LNCaP clone FGC (cell line): ENCODE results near the gene MIP.
"Not testable (repeated sequence)": the region's sequence is repeated elsewhere in the genome, so short reads cannot be mapped to it uniquely, and the experiment has no call there.

Experiments used
- DNase-seq: peaks from one replicate; pipeline ENCODE4 v3.0.0-alpha.2; 2011; ENCODE audit warnings: low read depth
- H3K4me3 ChIP-seq: 2 replicates; pipeline ENCODE4 v1.5.1; 2011; ENCODE audit warnings: mild to moderate bottlenecking, low read depth, low read length, control low read depth
- CTCF ChIP-seq: IDR thresholded peaks from 2 replicates; pipeline ENCODE4 v1.5.1; 2012; ENCODE audit warnings: mild to moderate bottlenecking; ENCODE audit not compliant: control insufficient read depth, insufficient read depth; ENCODE audit errors: extremely low read depth

The MIP gene

DNA sequence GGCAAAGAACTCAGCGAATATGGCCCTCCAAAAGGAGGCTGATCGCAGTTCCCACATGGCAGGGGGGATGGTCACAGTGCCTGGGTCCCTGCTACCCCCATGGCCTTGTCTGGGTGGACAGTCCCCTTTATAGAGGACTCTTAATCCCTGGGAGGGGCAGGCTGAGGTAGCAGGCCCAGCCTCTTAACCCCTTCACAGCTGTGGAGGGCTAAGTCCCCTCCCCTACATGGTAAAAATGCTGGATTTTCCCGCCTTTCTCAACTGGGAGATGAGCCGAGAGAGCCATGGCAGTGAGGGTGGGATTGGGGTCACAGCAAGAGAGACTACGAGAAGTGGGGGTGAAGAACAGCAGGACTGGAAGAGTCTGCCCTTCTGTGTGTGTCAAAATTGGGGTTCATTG is at the start of gene MIP:
MIP (minus strand) TSS at position 101 of the 400 bp plus-strand sequence; CDS start at position 57, 44 bp downstream.
- DNase-seq, result no peak
- H3K4me3 ChIP-seq, result no peak within 1 kb of the TSS
- TF ChIP-seq CTCF, result no peak

- H3K4me3 ChIP-seq, DNase-seq: not testable (repeated sequence)
Observed at GRCh38 chr12:56499879-56500278, 45.4 kb upstream of the MIP start.

DNA sequence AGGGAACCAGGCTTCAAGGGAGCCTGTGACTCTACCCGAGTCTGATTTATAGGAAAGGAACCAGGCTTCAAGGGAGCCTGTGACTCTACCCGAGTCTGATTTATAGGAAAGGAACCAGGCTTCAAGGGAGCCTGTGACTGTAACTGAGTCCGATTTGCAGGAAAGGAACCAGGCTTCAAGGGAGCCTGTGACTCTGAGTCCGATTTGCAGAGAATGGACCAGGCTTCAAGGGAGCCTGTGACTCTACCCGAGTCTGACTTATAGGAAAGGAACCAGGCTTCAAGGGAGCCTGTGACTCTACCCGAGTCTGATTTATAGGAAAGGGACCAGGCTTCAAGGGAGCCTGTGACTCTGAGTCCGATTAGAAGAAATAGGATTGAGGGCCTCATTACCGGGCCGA is 45.0 kb upstream of the MIP start:
- DNase-seq, H3K4me3 ChIP-seq: not testable (repeated sequence)

GRCh38 chr12:56498126-56498902 is 43.9 kb upstream of the MIP start:
- not testable (repeated sequence) for DNase-seq

DNA sequence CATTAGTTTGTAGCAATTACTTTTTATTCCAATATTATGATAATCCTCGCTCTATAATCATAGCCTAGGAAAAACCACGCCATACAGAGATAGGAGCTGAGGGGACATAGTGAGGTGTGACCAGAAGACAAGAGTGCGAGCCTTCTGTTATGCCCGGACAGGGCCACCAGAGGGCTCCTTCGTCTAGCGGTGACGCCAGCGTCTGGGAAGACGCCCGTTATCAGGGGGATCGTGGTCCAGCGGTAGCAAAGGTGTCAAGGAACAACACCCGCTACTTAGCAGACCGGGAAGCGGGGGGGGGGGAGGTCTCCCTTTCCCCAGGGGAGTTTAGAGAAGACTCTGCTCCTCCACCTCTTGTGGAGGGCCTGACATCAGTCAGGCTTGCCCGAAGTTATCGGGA is 42.2 kb upstream of the MIP start:
- peak; percentile 37 for TF ChIP-seq CTCF
- H3K4me3 ChIP-seq, result not testable (repeated sequence)

More at GRCh38 chr12:56498126-56498902, 43.9 kb upstream of the MIP start:
- H3K4me3 ChIP-seq, result not testable (repeated sequence)

DNA sequence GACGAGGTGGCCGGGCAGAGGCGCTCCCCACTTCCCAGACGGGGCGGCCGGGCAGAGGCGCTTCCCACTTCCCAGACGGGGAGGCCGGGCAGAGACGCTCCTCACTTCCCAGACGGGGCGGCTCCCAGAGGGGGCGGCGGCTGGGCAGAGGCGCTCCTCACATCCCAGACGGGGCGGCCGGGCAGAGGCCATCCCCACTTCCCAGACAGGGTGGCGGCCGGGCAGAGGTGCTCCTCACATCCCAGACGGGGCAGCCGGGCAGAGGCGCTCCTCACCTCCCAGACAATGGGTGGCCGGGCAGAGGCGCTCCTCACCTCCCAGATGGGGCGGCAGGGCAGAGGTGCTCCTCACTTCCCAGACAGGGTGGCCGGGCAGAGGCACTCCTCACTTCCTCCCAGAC is 40.0 kb upstream of the MIP start:
- H3K4me3 ChIP-seq, DNase-seq: not testable (repeated sequence)

More for the DNA sequence above, 42.2 kb upstream of the MIP start:
- not testable (repeated sequence) for DNase-seq

GRCh38 chr12:56494106-56494415 is 39.6 kb upstream of the MIP start:
- DNase-seq, result not testable (repeated sequence)

DNA sequence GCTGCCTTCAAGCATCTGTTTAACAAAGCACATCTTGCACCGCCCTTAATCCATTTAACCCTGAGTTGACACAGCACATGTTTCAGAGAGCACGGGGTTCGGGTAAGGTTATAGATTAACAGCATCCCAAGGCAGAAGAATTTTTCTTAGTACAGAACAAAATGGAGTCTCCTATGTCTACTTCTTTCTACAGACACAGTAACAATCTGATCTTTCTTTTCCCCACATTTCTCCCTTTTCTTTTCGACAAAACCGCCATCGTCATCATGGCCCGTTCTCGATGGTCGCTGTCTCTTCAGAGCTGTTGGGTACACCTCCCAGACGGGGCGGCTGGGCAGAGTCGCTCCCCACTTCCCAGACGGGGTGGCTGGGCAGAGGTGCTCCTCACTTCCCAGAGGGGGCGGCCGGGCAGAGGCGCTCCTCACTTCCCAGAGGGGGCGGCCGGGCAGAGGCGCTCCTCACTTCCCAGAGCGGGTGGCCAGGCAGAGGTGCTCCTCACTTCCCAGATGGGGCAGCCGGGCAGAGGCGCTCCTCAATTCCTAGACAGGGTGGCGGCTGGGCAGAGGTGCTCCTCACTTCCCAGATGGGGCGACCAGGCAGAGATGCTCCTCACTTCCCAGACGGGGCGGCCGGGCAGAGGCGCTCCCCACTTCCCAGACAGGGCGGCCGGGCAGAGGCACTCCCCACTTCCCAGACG is 39.1 kb upstream of the MIP start:
- not testable (repeated sequence) for DNase-seq, H3K4me3 ChIP-seq

More at GRCh38 chr12:56494106-56494415, 39.6 kb upstream of the MIP start:
- not testable (repeated sequence) for H3K4me3 ChIP-seq

DNA sequence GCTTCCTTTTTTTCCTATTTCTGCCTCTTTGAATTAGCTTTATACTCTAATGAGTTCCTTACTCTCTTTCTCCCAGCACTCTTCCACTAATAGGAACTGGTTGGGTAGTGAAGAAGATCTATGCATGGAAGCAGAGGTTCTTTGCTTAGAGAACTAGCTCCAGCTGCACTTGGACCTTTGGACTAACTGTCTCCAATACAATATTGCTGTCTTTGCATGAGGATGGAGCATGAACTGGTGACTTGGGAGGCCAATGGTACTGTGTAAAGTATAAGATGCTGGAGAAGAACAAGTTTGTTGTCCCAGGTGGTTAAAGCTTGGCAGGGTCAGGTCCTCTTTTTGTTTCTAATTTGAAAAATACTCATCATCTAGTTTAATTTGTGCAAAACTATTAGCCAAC is 35.9 kb upstream of the MIP start:
- TF ChIP-seq CTCF, result no peak
- no peak for DNase-seq
- no peak overlapping the region for H3K4me3 ChIP-seq

DNA sequence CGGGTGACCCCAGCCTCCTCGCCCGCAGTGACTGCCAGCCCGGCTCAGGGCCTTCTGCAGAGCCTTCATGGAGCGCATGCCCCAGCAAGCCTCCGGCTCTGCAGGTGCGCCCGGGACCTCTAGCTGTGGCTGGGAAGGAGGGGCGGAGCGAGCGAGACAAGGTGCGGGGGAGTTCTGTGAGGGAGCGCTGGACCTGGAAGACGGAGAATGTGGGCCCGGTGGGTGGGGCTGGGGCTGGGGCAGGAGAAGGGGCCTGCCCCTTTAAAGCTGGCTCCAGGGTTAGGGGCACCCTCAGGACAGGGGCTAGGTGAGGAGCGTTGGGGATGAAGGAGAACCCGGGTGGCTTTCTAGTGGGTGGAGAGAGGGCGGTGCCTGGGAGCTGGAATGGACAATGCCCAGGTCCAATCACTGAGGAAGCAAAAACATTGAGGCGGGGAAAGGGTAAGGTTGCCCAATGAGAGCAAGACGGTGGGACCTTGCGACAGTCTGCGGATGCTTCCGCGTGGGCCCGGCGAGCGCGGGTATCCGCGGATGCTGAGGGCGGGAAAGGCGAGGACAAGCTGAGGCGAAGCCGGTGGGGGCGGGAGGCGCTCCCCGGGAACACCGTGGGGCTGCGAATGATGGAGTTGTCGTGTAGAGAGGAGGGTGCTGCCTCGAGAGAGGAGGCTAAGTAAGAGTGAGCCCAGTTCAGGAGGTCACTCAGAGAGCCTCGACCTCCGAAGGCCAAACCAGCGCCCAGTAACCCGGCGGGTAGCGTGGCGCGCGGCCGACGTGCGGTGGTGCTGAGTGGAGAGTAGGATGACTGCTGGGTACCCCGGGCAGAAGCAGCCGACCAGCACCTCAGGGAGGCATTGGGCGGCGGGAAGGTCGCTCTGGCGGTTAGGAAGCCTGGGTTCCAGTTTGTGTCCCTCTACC is 33.8 kb upstream of the MIP start, which contains the start of gene GLS2:
GLS2 (minus strand) TSS at position 121 of the 915 bp plus-strand sequence; CDS start at position 78, 43 bp downstream.
- peak; percentile 75 for DNase-seq
- no peak for TF ChIP-seq CTCF
- peak within 1 kb of the TSS; percentile 65 for H3K4me3 ChIP-seq
